GM20431 (cell line): ENCODE results near the gene TRIML2.

Experiments used
- in situ Hi-C: fragments of 300-500 bp; cut with MseI, MboI; formaldehyde crosslinking; loops from one replicate; pipeline ENCODE4 v1.15.0; 2020; ENCODE audit warnings: low sequenced_read_pairs; ENCODE audit not compliant: unreplicated experiment

TRIML2 gene

GRCh38 chr4:188109157-188109755, at the start of gene TRIML2:
TRIML2 (minus strand) TSS chr4:188109603; CDS start chr4:188105368, 4,235 bp downstream.
- in situ Hi-C loops = no loop called here

DNA sequence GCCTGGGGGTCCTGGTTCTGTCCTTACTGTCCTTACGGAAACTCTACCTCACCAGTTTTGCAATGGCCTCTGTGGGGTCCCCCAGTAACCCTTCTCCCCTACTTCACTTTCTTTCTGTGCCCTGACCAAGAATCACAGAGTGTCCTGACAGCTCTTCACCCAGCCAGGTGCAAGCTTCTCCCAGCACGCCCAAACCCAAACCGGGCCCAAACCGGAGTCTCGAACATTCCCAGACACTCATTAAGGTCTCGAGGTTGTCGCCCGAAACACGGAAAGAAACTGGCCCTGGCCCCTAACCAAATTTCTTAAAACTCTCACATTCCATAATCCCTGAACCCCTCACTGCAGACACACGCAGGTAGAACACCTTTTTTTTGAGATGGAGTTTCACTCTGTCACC, 48.9 kb upstream of the TRIML2 start:
- in situ Hi-C loops = no loop called here

DNA sequence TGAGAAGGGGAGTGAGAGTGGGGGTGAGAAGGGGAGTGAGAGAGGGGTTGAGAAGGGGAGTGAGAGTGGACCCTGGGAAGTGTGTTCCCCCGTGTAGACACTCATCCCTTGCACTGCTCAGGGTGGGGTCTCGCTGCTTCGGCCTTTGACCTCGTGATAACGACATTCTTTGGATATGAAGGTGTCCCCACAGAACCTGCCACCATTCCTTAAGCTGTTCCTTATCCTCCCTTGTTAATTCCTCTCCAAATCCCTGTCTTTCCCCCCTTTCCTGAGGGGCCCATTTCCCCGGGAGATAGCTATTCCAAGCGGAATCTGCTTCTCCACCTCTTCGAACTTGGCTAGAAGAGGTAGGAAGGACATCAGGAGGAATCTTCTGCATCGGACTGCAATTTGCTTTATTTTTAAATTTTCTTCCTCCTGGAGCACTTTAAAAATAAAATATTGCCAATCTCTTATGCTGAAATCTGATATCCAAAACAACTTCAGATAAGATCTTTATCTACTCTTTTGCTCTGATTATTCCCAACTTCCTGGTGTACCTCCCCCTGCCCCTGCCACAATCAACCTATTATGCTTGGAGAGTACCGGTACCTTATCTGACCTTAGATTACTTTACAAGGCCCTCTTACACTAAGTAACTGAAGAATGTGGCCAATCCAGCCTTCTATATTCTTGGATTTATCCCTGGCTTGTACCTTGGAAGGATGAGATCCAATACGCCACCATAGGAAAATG, 45.4 kb upstream of the TRIML2 start:
- in situ Hi-C loops = no loop called here

- in situ Hi-C loops = no loop called here
Observed at GRCh38 chr4:188147776-188148175, 38.4 kb upstream of the TRIML2 start.

DNA sequence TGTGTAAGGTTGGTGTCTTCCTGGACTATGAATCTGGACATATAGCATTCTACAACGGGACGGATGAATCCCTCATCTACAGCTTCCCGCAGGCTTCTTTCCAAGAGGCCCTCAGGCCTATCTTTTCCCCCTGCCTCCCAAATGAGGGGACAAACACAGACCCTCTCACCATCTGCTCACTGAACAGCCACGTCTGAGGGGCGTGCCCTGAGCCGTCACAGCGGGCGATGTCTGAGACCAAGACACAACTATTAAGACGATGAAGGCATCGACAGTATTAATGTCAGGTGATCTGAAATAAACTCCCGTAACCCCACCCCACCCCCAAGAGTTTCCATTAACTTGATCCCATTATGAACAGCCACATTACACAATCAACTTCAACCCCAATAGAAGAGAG, 37.8 kb upstream of the TRIML2 start:
- in situ Hi-C loops = no loop called here

GRCh38 chr4:188146618-188147017, 37.2 kb upstream of the TRIML2 start:
- in situ Hi-C loops = no loop called here

DNA sequence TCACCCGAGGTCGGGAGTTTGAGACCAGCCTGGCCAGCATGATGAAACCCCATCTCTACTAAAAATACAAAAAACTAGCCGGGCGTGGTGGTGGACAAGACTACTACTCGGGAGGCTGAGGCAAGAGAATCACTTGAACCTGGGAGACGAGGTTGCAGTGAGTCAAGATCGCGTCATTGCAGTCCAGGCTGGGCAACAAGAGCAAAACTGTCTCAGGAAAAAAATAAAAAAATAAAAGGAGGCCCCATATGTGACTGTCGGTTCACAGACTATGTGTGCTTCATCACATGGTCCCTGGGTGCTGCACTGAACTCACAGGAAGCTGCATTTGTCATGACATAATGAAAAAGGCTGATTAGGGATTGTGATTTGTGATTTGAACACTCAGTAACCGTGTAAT, 36.2 kb upstream of the TRIML2 start:
- in situ Hi-C loops = no loop called here

- in situ Hi-C loops = no loop called here
Observed at GRCh38 chr4:188143731-188144130, 34.3 kb upstream of the TRIML2 start.

DNA sequence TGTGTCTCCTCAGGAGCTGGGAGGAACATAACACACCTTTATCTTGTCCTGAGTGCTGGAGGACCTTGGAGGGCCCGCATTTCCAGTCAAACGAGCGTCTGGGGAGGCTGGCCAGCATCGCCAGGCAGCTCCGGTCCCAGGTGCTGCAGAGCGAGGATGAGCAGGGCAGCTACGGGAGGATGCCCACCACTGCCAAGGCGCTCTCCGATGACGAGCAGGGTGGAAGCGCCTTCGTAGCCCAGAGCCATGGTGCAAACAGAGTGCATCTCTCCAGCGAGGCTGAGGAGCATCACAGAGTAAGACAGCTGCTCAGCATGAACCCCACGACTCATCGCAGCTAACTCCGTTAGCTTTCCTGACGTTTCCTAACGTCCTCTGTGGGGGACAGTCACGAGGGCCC, 30.3 kb upstream of the TRIML2 start:
- in situ Hi-C loops = no loop called here

- in situ Hi-C loops = no loop called here
Observed at GRCh38 chr4:188139141-188139540, 29.7 kb upstream of the TRIML2 start, which contains the start of gene TRIML1. TRIML1 (plus strand) TSS chr4:188139441; CDS start chr4:188139559, 118 bp downstream.

GRCh38 chr4:188138227-188138626, 28.8 kb upstream of the TRIML2 start:
- in situ Hi-C loops = no loop called here

DNA sequence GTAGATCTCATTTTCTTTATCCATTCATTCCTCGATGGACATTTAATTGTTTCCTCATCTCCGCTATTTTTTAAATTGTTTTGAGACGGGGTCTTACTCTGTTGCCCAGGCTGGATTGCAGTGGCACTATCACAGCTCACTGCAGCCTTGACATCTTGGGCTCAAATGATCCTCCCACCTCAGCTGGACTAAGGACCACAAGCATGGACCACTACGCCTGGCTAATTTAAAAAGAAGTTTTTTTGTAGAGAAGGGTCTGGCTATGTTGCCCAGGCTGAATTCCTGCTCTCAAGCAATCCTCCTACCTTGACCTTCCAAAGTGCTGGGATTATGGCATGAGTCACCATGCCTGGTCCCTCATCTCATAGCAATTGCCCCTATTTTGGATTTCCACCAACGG, 22.8 kb upstream of the TRIML2 start:
- in situ Hi-C loops = no loop called here

GRCh38 chr4:188130355-188130754, 21.0 kb upstream of the TRIML2 start:
- in situ Hi-C loops = no loop called here

- in situ Hi-C loops = no loop called here
Observed at GRCh38 chr4:188127214-188127874, 17.9 kb upstream of the TRIML2 start.

- in situ Hi-C loops = no loop called here
Observed at GRCh38 chr4:188121530-188121929, 12.1 kb upstream of the TRIML2 start.

GRCh38 chr4:188117631-188118324, 8.4 kb upstream of the TRIML2 start:
- in situ Hi-C loops = no loop called here

DNA sequence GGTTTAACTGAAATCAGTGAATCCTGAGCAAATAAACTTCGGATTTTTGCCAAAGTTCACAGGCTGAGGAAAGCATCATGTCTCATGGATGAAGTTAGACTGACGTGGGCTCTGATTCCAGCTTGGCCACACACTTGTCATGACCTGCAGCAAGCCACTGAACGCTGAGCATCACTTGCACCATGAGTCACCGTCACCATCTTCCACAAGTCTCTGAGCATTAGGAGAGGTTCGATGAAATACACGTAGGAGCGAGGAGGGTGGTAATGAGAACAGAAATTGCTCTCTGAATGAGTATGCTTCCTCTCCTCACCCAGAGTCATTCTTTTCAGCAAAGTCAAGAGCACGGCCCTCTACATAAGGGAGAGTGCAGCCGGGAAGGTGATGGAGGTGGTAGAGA, 3.8 kb upstream of the TRIML2 start:
- in situ Hi-C loops = no loop called here

GRCh38 chr4:188111955-188112354, 2.6 kb upstream of the TRIML2 start:
- in situ Hi-C loops = no loop called here

GRCh38 chr4:188110741-188111471, 1.5 kb upstream of the TRIML2 start:
- in situ Hi-C loops = no loop called here

DNA sequence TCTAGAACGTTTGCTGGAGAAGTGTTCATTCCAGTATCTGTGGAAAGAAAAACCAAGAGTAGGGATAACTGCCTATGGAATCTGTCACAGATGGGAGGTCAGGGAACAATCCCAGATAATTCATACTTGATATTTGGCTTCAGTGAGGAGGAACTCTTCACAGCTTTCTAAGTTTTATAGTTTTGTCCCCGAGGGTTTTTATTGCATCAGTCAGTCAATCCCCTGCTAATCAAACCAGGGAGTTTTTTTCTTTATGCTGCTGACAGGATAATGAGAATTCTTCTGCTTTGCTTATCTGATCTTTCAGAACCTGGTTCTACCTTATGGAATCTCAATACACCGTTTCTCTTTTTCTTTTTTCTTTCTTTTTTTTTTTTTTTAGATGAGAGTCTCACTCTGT, 633 bp upstream of the TRIML2 start:
- in situ Hi-C loops = no loop called here
